HG03025 (cell line): ENCODE results near the gene SIK3.

ENCODE experiments used
- ATAC-seq: cut with Tn5 transposase; IDR thresholded peaks from one replicate; pipeline ENCODE4 v1.9.1; 2021; ENCODE audit warnings: mild to moderate bottlenecking, moderate library complexity; ENCODE audit not compliant: unreplicated experiment, low FRiP score

SIK3 gene

DNA sequence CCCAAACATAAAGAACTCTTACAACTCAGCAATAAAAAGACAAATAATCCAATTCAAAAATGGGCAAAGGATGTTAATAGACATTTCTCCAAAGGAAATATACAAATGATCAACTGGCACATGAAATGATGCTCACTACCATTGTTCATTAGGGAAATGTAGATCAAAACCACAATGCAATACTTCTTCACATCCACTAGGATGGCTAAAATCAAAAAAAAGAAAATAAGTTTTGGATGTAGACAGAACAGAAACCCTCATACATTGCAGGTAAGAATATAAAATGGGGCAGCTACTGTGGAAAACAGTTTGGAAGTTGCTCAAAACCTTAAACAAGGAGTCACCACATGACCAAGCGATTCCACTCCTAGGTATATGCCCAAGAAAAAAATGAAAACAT, 16.3 kb downstream of the SIK3 start:
- ATAC-seq: no peak

GRCh38 chr11:117080370-117080769, 17.9 kb downstream of the SIK3 start:
- no peak for ATAC-seq

- no peak for ATAC-seq
Measured at GRCh38 chr11:117076941-117077691, 21.1 kb downstream of the SIK3 start.

- ATAC-seq: no peak
Measured at GRCh38 chr11:117075186-117075585, 23.0 kb downstream of the SIK3 start.

DNA sequence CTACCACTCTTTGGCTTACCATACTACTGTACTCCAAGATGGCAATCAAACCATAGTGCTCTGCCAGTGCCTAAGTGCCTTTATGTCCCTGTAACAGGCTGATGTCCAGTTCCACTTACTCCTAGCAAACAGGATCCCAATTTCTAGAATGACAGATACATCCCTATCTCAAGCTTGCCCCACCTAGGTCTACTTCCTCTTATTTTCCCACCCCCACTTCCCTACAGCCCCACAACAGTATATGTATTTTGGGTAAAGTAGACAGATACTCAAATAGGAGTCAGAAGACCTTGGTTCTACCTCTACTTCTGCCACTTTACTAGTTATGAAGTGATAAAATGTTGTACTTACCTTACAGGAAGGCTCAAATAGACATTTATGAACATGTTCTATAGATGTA, 24.1 kb downstream of the SIK3 start:
- ATAC-seq: no peak

GRCh38 chr11:117073539-117073938, 24.7 kb downstream of the SIK3 start:
- no peak for ATAC-seq

GRCh38 chr11:117072517-117073461, 25.4 kb downstream of the SIK3 start:
- ATAC-seq: no peak

GRCh38 chr11:117071344-117071787, 26.9 kb downstream of the SIK3 start:
- ATAC-seq: no peak

- no peak for ATAC-seq
Measured at GRCh38 chr11:117070016-117070415, 28.2 kb downstream of the SIK3 start.

DNA sequence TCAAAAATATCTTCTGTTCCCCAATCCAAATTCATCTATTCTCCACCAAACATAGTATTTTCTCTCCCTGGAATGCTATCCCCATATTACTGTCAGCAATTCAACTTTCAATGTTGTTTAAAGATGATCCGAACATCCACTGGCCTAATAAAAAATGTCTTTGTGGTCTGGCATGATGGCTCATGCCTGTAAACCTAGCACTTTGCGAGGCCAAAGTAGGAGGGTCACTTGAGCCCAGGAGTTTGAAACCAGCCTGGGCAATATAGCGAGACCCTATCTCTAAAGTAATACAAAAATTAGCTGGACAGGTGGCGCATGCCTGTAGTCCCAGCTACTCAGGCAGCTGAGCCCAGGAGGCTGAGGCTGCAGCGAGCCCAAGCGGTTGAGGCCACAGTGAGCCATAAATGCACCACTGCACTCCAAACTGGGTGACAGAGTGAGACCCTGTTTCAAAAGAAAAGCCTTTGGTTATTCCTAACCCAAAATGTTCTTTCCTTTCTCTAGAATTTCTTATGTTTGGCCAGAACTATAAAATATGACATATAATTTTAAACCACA, 29.8 kb downstream of the SIK3 start:
- ATAC-seq: no peak

DNA sequence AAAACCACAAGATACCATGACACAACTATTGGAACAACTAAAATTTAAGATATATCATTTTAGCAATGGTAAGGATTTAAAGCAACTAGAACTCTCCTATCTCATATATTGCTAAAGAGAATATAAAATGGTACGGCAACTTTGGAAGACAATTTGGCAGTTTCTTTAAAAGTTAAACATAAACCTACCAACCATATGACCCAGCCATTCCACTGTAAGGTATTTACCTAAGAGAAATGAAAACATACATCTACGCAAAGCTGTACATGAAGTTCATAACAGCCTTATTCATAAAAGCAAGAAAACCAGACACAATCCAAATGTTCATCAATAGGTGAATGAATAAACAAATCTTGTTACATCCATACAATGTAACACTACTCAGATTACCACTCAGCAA, 31.3 kb downstream of the SIK3 start:
- ATAC-seq: no peak

- no peak for ATAC-seq
Measured at GRCh38 chr11:117064275-117064674, 34.0 kb downstream of the SIK3 start.

GRCh38 chr11:117062498-117062897, 35.7 kb downstream of the SIK3 start:
- ATAC-seq: no peak

GRCh38 chr11:117061256-117061655, 37.0 kb downstream of the SIK3 start:
- no peak for ATAC-seq

GRCh38 chr11:117059611-117060148, 38.5 kb downstream of the SIK3 start:
- ATAC-seq: no peak

- ATAC-seq: no peak
Measured at GRCh38 chr11:117058761-117059261, 39.4 kb downstream of the SIK3 start.

GRCh38 chr11:117057727-117058126, 40.5 kb downstream of the SIK3 start:
- ATAC-seq: no peak

- no peak for ATAC-seq
Measured at GRCh38 chr11:117057317-117057716, 40.9 kb downstream of the SIK3 start.

DNA sequence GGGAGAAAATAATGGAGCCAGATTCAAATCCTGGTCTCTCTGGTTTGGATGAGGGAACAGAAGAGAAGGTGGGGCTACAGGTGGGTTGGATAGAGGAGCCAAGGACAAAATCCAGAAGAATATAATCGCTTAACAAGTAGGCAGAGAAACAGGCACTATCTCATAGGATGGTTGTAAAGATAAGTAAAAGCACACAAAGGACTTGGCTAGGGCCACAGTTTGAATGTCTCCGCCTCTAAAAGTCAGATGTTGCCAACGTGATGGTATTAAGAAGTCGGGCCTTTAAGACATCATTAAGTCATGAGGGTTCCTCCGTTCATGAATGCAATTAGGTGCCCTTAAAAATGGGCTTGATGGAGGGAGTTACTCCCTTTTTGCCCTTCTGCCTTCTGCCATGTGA, 42.8 kb downstream of the SIK3 start:
- ATAC-seq: no peak

DNA sequence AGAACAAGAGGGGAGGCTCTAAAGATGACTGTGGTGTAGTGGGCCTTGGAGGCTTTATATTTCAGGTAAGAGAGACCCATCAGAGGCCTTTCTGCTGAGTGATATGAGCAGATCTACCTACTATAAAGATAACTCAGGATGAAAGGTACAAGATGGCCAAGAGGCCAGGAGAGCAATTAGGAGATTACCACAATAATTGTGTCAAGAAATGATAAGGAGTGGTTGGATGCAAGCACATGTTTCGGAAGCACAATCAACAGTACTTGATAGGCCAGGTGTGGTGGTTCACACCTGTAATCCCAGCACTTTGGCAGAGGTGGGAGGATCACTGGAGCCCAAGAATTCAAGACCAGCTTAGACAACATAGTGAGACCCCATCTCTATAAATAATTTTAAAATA, 43.8 kb downstream of the SIK3 start:
- ATAC-seq: no peak
